WTC11 (cell line): ENCODE results near the gene NEURL2. TPM values are rescaled to one million over a fixed set of nuclear protein-coding genes. Genes with fewer than 3 reads are reported as not detected.
A peak's percentile ranks its signal among the peaks of the same experiment; 100 is the strongest.

ENCODE experiments used
- ATAC-seq: fragments of 200-7000 bp; cut with Tn5 transposase; 2 replicates; pipeline ENCODE4 v1.10.0; 2021; ENCODE audit warnings: mild to moderate bottlenecking, moderate library complexity
- CTCF ChIA-PET: fragments of 300-600 bp; sonication (Branson Sonifier 250); formaldehyde crosslinking; loops from one replicate; lab custom pipeline; 2021; ENCODE audit warnings: antibody characterized with exemption; lab: Charles Lee
- POLR2A ChIA-PET: fragments of 350-600 bp; sonication (Branson Sonifier 250); formaldehyde crosslinking; loops from one replicate; lab custom pipeline; 2021; ENCODE audit warnings: antibody characterized with exemption; lab: Charles Lee
- DNase-seq: peaks from one replicate; pipeline ENCODE4 v3.0.0; 2021; ENCODE audit warnings: low spot score
- H3K27ac Mint-ChIP-seq: 2 replicates; pipeline ENCODE4 v1.8.0; 2021; ENCODE audit warnings: mixed read lengths
- H3K27me3 Mint-ChIP-seq: 2 replicates; pipeline ENCODE4 v1.8.0; 2021; ENCODE audit warnings: low read depth, mild to moderate bottlenecking, moderate library complexity, mixed read lengths
- H3K36me3 Mint-ChIP-seq: 2 replicates; pipeline ENCODE4 v1.8.0; 2021; ENCODE audit warnings: mixed read lengths
- H3K4me1 Mint-ChIP-seq: 2 replicates; pipeline ENCODE4 v1.8.0; 2022; ENCODE audit warnings: mixed read lengths
- H3K4me3 Mint-ChIP-seq: 2 replicates; pipeline ENCODE4 v1.8.0; 2021; ENCODE audit warnings: mild to moderate bottlenecking, moderate library complexity, mixed read lengths
- H3K9me3 Mint-ChIP-seq: 2 replicates; pipeline ENCODE4 v1.8.0; 2021; ENCODE audit warnings: mixed read lengths
- ARID4B ChIP-seq: sonication (generic); formaldehyde crosslinking; IDR thresholded peaks from 2 replicates; pipeline ENCODE4 v1.8.0; 2023; ENCODE audit warnings: missing genetic modification reagents, mild to moderate bottlenecking, borderline replicate concordance
- CREB1 ChIP-seq: sonication (generic); formaldehyde crosslinking; IDR thresholded peaks from 2 replicates; pipeline ENCODE4 v1.8.0; 2023; ENCODE audit warnings: mild to moderate bottlenecking, missing genetic modification reagents
- FOXK1 ChIP-seq: sonication (generic); formaldehyde crosslinking; IDR thresholded peaks from 2 replicates; pipeline ENCODE4 v1.8.0; 2022; ENCODE audit warnings: mild to moderate bottlenecking, moderate library complexity, missing genetic modification reagents
- HMGXB4 ChIP-seq: sonication (generic); formaldehyde crosslinking; IDR thresholded peaks from 2 replicates; pipeline ENCODE4 v1.8.1; 2023; ENCODE audit warnings: mild to moderate bottlenecking, moderate library complexity, missing genetic modification reagents
- MAX ChIP-seq: sonication (generic); formaldehyde crosslinking; IDR thresholded peaks from 2 replicates; pipeline ENCODE4 v1.8.0; 2022; ENCODE audit warnings: mild to moderate bottlenecking, missing genetic modification reagents
- MLX ChIP-seq: sonication (generic); formaldehyde crosslinking; IDR thresholded peaks from 2 replicates; pipeline ENCODE4 v1.8.1; 2023; ENCODE audit warnings: mild to moderate bottlenecking, missing genetic modification reagents, moderate library complexity
- TP53 ChIP-seq: sonication (generic); formaldehyde crosslinking; IDR thresholded peaks from 2 replicates; pipeline ENCODE4 v1.8.1; 2023; ENCODE audit warnings: mild to moderate bottlenecking, missing genetic modification reagents
- ZNF512 ChIP-seq: sonication (generic); formaldehyde crosslinking; IDR thresholded peaks from 2 replicates; pipeline ENCODE4 v1.8.1; 2022; ENCODE audit warnings: missing genetic modification reagents, borderline replicate concordance
- ZNF532 ChIP-seq: fragments of 250-450 bp; sonication (Bioruptor Pico); IDR thresholded peaks from 2 replicates; pipeline ENCODE4 v1.9.0; 2021; ENCODE audit warnings: mild to moderate bottlenecking, borderline replicate concordance
- total RNA-seq: library from RNA; stranded (reverse); gene quantifications from 3 replicates; pipeline ENCODE4 v1.2.3, GENCODE V29; 2021

The NEURL2 gene
- total RNA-seq, 1 experiment from 2014 or later = 6.6 TPM

GRCh38 chr20:45859916-45860315, 31.1 kb downstream of the NEURL2 start (continued):
- TF ChIP-seq CREB1 (CRISPR knock-in tag) (no peak), FOXK1 (no peak), TP53 (CRISPR knock-in tag) (no peak), HMGXB4 (CRISPR knock-in tag) (no peak), ARID4B (CRISPR knock-in tag) (no peak), ZNF532 (CRISPR knock-in tag) (no peak), MLX (CRISPR knock-in tag) (no peak)

- Mint-ChIP-seq H3K27ac (peak overlapping the region; percentile 95), H3K4me3 (peak overlapping the region; percentile 92), H3K9me3 (no peaks in the 10 kb centered on the region), H3K36me3 (0 out of 2 replicates have a peak, but pooled peaks cover 4% of the 10 kb centered on the region), H3K27me3 (no peaks in the 10 kb centered on the region), H3K4me1 (peaks cover 56% of the 10 kb centered on the region)
- no peak for TF ChIP-seq ZNF512
- TF ChIP-seq MLX (CRISPR knock-in tag) = no peak
- TF ChIP-seq MAX = no peak
- DNase-seq (peak; percentile 55), ATAC-seq (peak; percentile 38)
- ChIA-PET CTCF (interaction anchor here (0.6 to 2.5 kb wide), 7 partner anchors 13 to 154 kb away, joined by 3 to 12 read pairs (median 4); partner anchors contain the start of gene PCIF1), POLR2A (interaction anchor here (1.0 kb wide), 1 partner anchor 24 kb away, joined by 4 read pairs; no protein-coding TSS in a partner anchor)
Observed at GRCh38 chr20:45857882-45858216, 33.2 kb downstream of the NEURL2 start.
